Measurements from ENCODE around the gene NPHS1. TPM values are rescaled to one million over a fixed set of nuclear protein-coding genes. Genes with fewer than 3 reads are reported as not detected.

NPHS1 gene
- total and polyA plus RNA-seq, 7 donors = under 0.01 to 0.35 TPM; not detected in 5

GRCh38 chr19:35813043-35813890, 39.0 kb downstream of the NPHS1 start:
- Histone ChIP-seq H3K9me3 (no peaks in the 10 kb centered on the region), H3K27ac (no peak overlapping the region), H3K4me1 (no peaks in the 10 kb centered on the region), H3K27me3 (peaks cover 0 to 38% (median 5%) of the 10 kb centered on the region in 3 donors), H3K36me3 (no peaks in the 10 kb centered on the region), H3K4me3 (no peak overlapping the region)
- TF ChIP-seq EP300 (IDR thresholded peaks at IDR 0.05) (no peak), CTCF (IDR thresholded peaks at IDR 0.05) (no peak), POLR2A (IDR thresholded peaks at IDR 0.05) (no peak), POLR2AphosphoS5 (IDR thresholded peaks at IDR 0.05) (no peak)
- 82 to 88% methylated on average over 11 of the region's 11 CpGs for WGBS, 2 donors
- no peak for DNase-seq
- intact Hi-C loops (cut with DNase I) = no loop called here

GRCh38 chr19:35812220-35813042, 39.9 kb downstream of the NPHS1 start, which contains the start of gene PRODH2:
Gene PRODH2, minus strand, starts transcription at chr19:35812845. Its CDS starts 40 bp downstream, at chr19:35812805.
- Histone ChIP-seq H3K4me3 (no peak within 1 kb of the TSS), H3K27ac (no peak within 1 kb of the TSS), H3K9me3 (no peaks in the 10 kb centered on the region), H3K27me3 (peaks cover 0 to 33% (median 3%) of the 10 kb centered on the region in 3 donors), H3K4me1 (no peaks in the 10 kb centered on the region), H3K36me3 (no peaks in the 10 kb centered on the region)
- intact Hi-C loops (cut with DNase I) = no loop called here
- WGBS, 2 donors = 65 to 77% methylated on average over 26 of the region's 26 CpGs
- TF ChIP-seq CTCF (IDR thresholded peaks at IDR 0.05) (no peak), POLR2A (IDR thresholded peaks at IDR 0.05) (no peak), POLR2AphosphoS5 (IDR thresholded peaks at IDR 0.05) (no peak), EP300 (IDR thresholded peaks at IDR 0.05) (no peak)
- DNase-seq = no peak

GRCh38 chr19:35811317-35812219, 40.7 kb downstream of the NPHS1 start:
- TF ChIP-seq POLR2AphosphoS5 (IDR thresholded peaks at IDR 0.05) (no peak), POLR2A (IDR thresholded peaks at IDR 0.05) (no peak), CTCF (IDR thresholded peaks at IDR 0.05) (no peak), EP300 (IDR thresholded peaks at IDR 0.05) (no peak)
- Histone ChIP-seq H3K4me1 (no peaks in the 10 kb centered on the region), H3K9me3 (no peaks in the 10 kb centered on the region), H3K27me3 (peaks cover 0 to 29% (median 0%) of the 10 kb centered on the region in 3 donors), H3K36me3 (no peaks in the 10 kb centered on the region), H3K4me3 (no peak overlapping the region), H3K27ac (no peak overlapping the region)
- no peak for DNase-seq
- WGBS, 2 donors = 58 to 76% methylated on average over 18 of the region's 18 CpGs
- intact Hi-C loops (cut with DNase I) = no loop called here

GRCh38 chr19:35807633-35808032, 44.7 kb downstream of the NPHS1 start:
- H3K27me3 ChIP-seq = peaks cover 0 to 13% (median 0%) of the 10 kb centered on the region in 3 donors
- TF ChIP-seq CTCF (IDR thresholded peaks at IDR 0.05) (no peak), POLR2A (IDR thresholded peaks at IDR 0.05) (no peak), EP300 (IDR thresholded peaks at IDR 0.05) (no peak), POLR2AphosphoS5 (IDR thresholded peaks at IDR 0.05) (no peak)

More at GRCh38 chr19:35807633-35808032, 44.7 kb downstream of the NPHS1 start:
- no peaks in the 10 kb centered on the region for H3K4me1 ChIP-seq
- intact Hi-C loops (cut with DNase I) = no loop called here
- no peak overlapping the region for H3K27ac ChIP-seq
- no peak overlapping the region for H3K4me3 ChIP-seq
- DNase-seq = no peak
- no peaks in the 10 kb centered on the region for H3K36me3 ChIP-seq
- WGBS, 2 donors = 88 to 91% methylated on average over 5 of the region's 5 CpGs
- no peaks in the 10 kb centered on the region for H3K9me3 ChIP-seq

All from sigmoid colon (tissue), 7 donors.